HepG2 (cell line): Measurements from ENCODE around the gene TMEM198.

Source experiments
- CTCF ChIP-seq: sonication (generic); formaldehyde crosslinking; IDR thresholded peaks from 2 replicates; pipeline ENCODE4 v1.5.0; 2020; ENCODE audit warnings: mild to moderate bottlenecking, missing genetic modification reagents, moderate library complexity
- TCF12 ChIP-seq, 2 experiments: fragments of 450-650 bp in 1 of 2; sonication (generic) in 1 of 2; formaldehyde crosslinking in 1 of 2; IDR thresholded peaks; 2 replicates each; pipeline versions ENCODE4 v1.6.1 to v1.8.0; 2017 to 2022; ENCODE audit warnings: antibody characterized with exemption in 1 of 2, mild to moderate bottlenecking in 1 of 2, missing genetic modification reagents in 1 of 2, moderate library complexity in 1 of 2

- TF ChIP-seq TCF12 (IDR thresholded peaks at IDR 0.05) (no peak), TCF12 (CRISPR knock-in tag; IDR thresholded peaks at IDR 0.05) (no peak), CTCF (CRISPR knock-in tag) (no peak)
Measured at GRCh38 chr2:219545295-219545942, 1.6 kb downstream of the TMEM198 start.
